Fibroblast of lung (primary cell): ENCODE data around the gene USP7. TPM values are rescaled to one million over a fixed set of nuclear protein-coding genes. Genes with fewer than 3 reads are reported as not detected.

Experiments used
- DNase-seq, 2 donors: peaks; one replicate each; pipeline versions ENCODE4 v3.0.0 to v3.0.0-alpha.2; 2010; ENCODE audit warnings: low read depth in 2 of 2
- H2AFZ ChIP-seq: 2 replicates; pipeline ENCODE4 v1.5.1; 2012; ENCODE audit warnings: low read length, control low read depth, inconsistent platforms
- H3K27ac ChIP-seq: 2 replicates; pipeline ENCODE4 v1.5.1; 2011; ENCODE audit warnings: low read length, control low read depth; ENCODE audit not compliant: insufficient read depth
- H3K27me3 ChIP-seq: 2 replicates; pipeline ENCODE4 v1.5.1; 2011; ENCODE audit warnings: mild to moderate bottlenecking, low read length; ENCODE audit not compliant: control insufficient read depth, insufficient read depth
- H3K36me3 ChIP-seq: 2 replicates; pipeline ENCODE4 v1.5.1; 2011; ENCODE audit warnings: low read length; ENCODE audit not compliant: control insufficient read depth, insufficient read depth
- H3K4me1 ChIP-seq: 2 replicates; pipeline ENCODE4 v1.5.1; 2011; ENCODE audit warnings: low read length; ENCODE audit not compliant: control insufficient read depth, insufficient read depth; ENCODE audit errors: extremely low read depth
- H3K4me2 ChIP-seq: 2 replicates; pipeline ENCODE4 v1.5.1; 2011; ENCODE audit warnings: low read length, control low read depth; ENCODE audit not compliant: insufficient read depth; ENCODE audit errors: extremely low read depth
- H3K4me3 ChIP-seq, 4 experiments: fragments of 200-600 bp in 1 of 4; sonication (generic) in 1 of 4; replicated peaks in 1 of 4; 2 replicates each; pipeline ENCODE4 v1.5.1; 2011 to 2016; ENCODE audit warnings: low read length in 4 of 4, low read depth in 3 of 4, mild to moderate bottlenecking in 3 of 4, control low read depth in 2 of 4, inconsistent platforms in 1 of 4, mixed read lengths in 1 of 4; ENCODE audit not compliant: insufficient read depth in 1 of 4; ENCODE audit errors: control extremely low read depth in 1 of 4
- H3K79me2 ChIP-seq: 2 replicates; pipeline ENCODE4 v1.5.1; 2012; ENCODE audit warnings: mild to moderate bottlenecking, low read length, inconsistent platforms; ENCODE audit not compliant: control insufficient read depth, insufficient read depth
- H3K9ac ChIP-seq: 2 replicates; pipeline ENCODE4 v1.5.1; 2011; ENCODE audit warnings: mild to moderate bottlenecking, low read length, control low read depth; ENCODE audit not compliant: insufficient read depth
- H3K9me3 ChIP-seq: 2 replicates; pipeline ENCODE4 v1.5.1; 2012; ENCODE audit warnings: low read depth, low read length; ENCODE audit not compliant: control insufficient read depth, insufficient read depth
- H4K20me1 ChIP-seq: 2 replicates; pipeline ENCODE4 v1.5.1; 2011; ENCODE audit warnings: low read length; ENCODE audit not compliant: control insufficient read depth, insufficient read depth; ENCODE audit errors: extremely low read depth
- CTCF ChIP-seq, 2 donors: IDR thresholded peaks in 1 of 2; conservative IDR thresholded peaks in 1 of 2; 1 replicate in 1 of 2; 2 replicates in 1 of 2; pipeline ENCODE4 v1.5.1; 2011 to 2012; ENCODE audit warnings: low read length in 2 of 2, control low read depth in 1 of 2, inconsistent platforms in 1 of 2, low read depth in 1 of 2, mild to moderate bottlenecking in 1 of 2
- EZH2 ChIP-seq: IDR thresholded peaks from 2 replicates; pipeline ENCODE4 v1.5.1; 2012; ENCODE audit warnings: low read length, control low read depth, mild to moderate bottlenecking; ENCODE audit errors: missing control alignments
- polyA plus RNA-seq, 2 donors: library from polyadenylated mRNA; depleted of rRNA in 1 of 2; stranded (reverse) in 1 of 2; unstranded in 1 of 2; fragments of >200 nt; gene quantifications; 2 replicates each; pipeline ENCODE4 v1.2.1, GENCODE V29; 2011 to 2012; ENCODE audit warnings: missing spikeins in 1 of 2
- total RNA-seq: library from RNA; depleted of rRNA; stranded (reverse); fragments of >200 nt; gene quantifications from 2 replicates; pipeline ENCODE4 v1.2.1, GENCODE V29; 2014

USP7 gene
- total and polyA plus RNA-seq, 2 donors (not counting 1 experiment from before 2014, with no cell fraction given) = 22.5 to 48.7 TPM

GRCh38 chr16:8882041-8882617 lies 81.6 kb downstream of the USP7 start, which contains the start of gene LITAFD:
LITAFD (plus strand) TSS chr16:8882351; CDS start chr16:8884356, 2,005 bp downstream.
- no peak for DNase-seq
- no peak for TF ChIP-seq EZH2
- TF ChIP-seq CTCF (conservative IDR thresholded peaks at IDR 0.05 in 1 of 2, IDR thresholded peaks at IDR 0.05 in 1 of 2; ENCODE audit: low read depth in 1 of 2, low read length in 2 of 2) = no peak
- H3K4me1 ChIP-seq = peaks cover 26% of the 10 kb centered on the region

GRCh38 chr16:8880839-8881510 lies 82.7 kb downstream of the USP7 start:
- H3K4me3 ChIP-seq = no peak overlapping the region
- no peaks in the 10 kb centered on the region for H3K9me3 ChIP-seq
- no peak overlapping the region for H3K4me2 ChIP-seq
- no peak for DNase-seq
- peaks cover 23% of the 10 kb centered on the region for H3K4me1 ChIP-seq
- no peak overlapping the region for H2AFZ ChIP-seq
- no peaks in the 10 kb centered on the region for H3K36me3 ChIP-seq
- no peaks in the 10 kb centered on the region for H4K20me1 ChIP-seq
- TF ChIP-seq CTCF (conservative IDR thresholded peaks at IDR 0.05 in 1 of 2, IDR thresholded peaks at IDR 0.05 in 1 of 2; ENCODE audit: low read depth in 1 of 2, low read length in 2 of 2) (no peak), EZH2 (no peak)
- H3K9ac ChIP-seq = no peak overlapping the region
- H3K79me2 ChIP-seq = no peaks in the 10 kb centered on the region
- H3K27me3 ChIP-seq = no peaks in the 10 kb centered on the region
- H3K27ac ChIP-seq = no peak overlapping the region

More at GRCh38 chr16:8882041-8882617, 81.6 kb downstream of the USP7 start, which contains the start of gene LITAFD:
- no peaks in the 10 kb centered on the region for H3K27me3 ChIP-seq
- no peaks in the 10 kb centered on the region for H3K79me2 ChIP-seq
- no peak within 1 kb of the TSS for H3K4me3 ChIP-seq
- H2AFZ ChIP-seq = no peak within 1 kb of the TSS
- H3K4me2 ChIP-seq = no peak within 1 kb of the TSS
- no peaks in the 10 kb centered on the region for H3K36me3 ChIP-seq
- no peaks in the 10 kb centered on the region for H3K9me3 ChIP-seq
- H3K9ac ChIP-seq = no peak within 1 kb of the TSS
- H3K27ac ChIP-seq = no peak within 1 kb of the TSS
- H4K20me1 ChIP-seq = no peaks in the 10 kb centered on the region

DNA sequence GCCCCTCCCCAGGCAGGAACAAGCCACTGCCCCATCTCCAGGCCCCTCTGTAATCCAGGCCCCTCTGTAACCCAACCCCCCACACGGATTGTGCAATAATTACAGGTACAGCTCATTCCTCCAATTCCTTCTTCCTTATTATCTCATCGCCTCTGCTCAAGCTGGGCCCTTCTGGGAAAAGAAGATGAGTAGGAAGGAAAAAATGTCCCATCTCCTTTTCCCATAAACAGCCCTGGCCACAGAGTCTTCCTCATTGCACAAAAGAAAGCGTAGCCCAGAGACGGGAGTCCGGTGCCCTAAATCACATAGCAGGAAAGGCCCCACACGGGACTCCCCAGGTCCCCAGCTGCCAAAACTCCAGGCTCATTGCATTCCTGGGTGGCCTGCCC lies 85.2 kb downstream of the USP7 start:
- no peaks in the 10 kb centered on the region for H3K36me3 ChIP-seq
- H3K27me3 ChIP-seq = no peaks in the 10 kb centered on the region
- no peak overlapping the region for H2AFZ ChIP-seq
- no peaks in the 10 kb centered on the region for H3K79me2 ChIP-seq
- no peaks in the 10 kb centered on the region for H3K9me3 ChIP-seq
- H3K4me2 ChIP-seq = peak overlapping the region; percentile 17
- no peak overlapping the region for H3K27ac ChIP-seq
- peaks cover 5% of the 10 kb centered on the region for H3K4me1 ChIP-seq
- H3K4me3 ChIP-seq = no peak overlapping the region
- TF ChIP-seq EZH2 (no peak), CTCF (conservative IDR thresholded peaks at IDR 0.05 in 1 of 2, IDR thresholded peaks at IDR 0.05 in 1 of 2; ENCODE audit: low read depth in 1 of 2, low read length in 2 of 2) (no peak)
- DNase-seq = peak; percentile 55 to 79
- H4K20me1 ChIP-seq = no peaks in the 10 kb centered on the region
- no peak overlapping the region for H3K9ac ChIP-seq
